Measurements from ENCODE around the gene MEOX1.

DNA sequence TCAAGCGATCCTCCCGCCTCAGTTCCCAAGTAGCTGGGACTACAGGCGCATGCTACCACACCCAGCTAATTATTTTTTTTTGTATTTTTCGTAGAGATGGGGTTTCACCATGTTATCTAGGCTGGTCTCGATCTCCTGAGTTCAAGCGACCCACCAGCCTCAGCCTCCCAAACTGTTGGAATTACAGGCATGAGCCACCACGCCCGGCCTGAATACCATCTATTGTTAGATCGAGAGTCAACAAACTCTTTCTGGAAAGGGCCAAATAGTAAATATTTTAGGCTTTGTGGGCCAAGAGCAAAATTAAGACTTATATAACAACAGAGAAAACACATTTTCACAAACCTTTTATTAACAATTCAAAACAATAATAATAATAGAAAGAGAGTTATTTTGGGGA is 41.6 kb downstream of the MEOX1 start:
- TF ChIP-seq, protein P1, sequence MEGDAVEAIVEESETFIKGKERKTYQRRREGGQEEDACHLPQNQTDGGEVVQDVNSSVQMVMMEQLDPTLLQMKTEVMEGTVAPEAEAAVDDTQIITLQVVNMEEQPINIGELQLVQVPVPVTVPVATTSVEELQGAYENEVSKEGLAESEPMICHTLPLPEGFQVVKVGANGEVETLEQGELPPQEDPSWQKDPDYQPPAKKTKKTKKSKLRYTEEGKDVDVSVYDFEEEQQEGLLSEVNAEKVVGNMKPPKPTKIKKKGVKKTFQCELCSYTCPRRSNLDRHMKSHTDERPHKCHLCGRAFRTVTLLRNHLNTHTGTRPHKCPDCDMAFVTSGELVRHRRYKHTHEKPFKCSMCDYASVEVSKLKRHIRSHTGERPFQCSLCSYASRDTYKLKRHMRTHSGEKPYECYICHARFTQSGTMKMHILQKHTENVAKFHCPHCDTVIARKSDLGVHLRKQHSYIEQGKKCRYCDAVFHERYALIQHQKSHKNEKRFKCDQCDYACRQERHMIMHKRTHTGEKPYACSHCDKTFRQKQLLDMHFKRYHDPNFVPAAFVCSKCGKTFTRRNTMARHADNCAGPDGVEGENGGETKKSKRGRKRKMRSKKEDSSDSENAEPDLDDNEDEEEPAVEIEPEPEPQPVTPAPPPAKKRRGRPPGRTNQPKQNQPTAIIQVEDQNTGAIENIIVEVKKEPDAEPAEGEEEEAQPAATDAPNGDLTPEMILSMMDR (IDR thresholded peaks at IDR 0.05; ENCODE audit: insufficient read depth, low read depth, low read length): no peak
- no peak for TF ChIP-seq EZH2 (IDR thresholded peaks at IDR 0.05; ENCODE audit: insufficient read depth, low read length)
